GM12878 (cell line): ENCODE data around the gene ACSL4. TPM values are rescaled to one million over a fixed set of nuclear protein-coding genes. Genes with fewer than 3 reads are reported as not detected.
"Not testable (repeated sequence)": the region's sequence is repeated elsewhere in the genome, so short reads cannot be mapped to it uniquely, and the experiment has no call there.

Experiments
- ATAC-seq: fragments of 200-7000 bp; cut with Tn5 transposase; 3 replicates; pipeline ENCODE4 v1.9.1; 2020; ENCODE audit warnings: mild to moderate bottlenecking, moderate library complexity
- BruUV-seq: library from RNA; stranded (reverse); fragments of 400-500 nt; replicated peaks from 2 replicates; lab custom pipeline; 2021; lab: Mats Ljungman, UMichigan
- CTCF ChIA-PET: fragments of 300-600 bp; sonication (Branson Sonifier 250); formaldehyde crosslinking; extraction: SDS; loops from one replicate; lab custom pipeline; 2021; ENCODE audit warnings: inconsistent platforms; lab: Yijun Ruan, JAX
- POLR2A ChIA-PET: fragments of 350-600 bp; formaldehyde crosslinking; extraction: SDS; loops from one replicate; lab custom pipeline; 2021; ENCODE audit warnings: inconsistent platforms; lab: Charles Lee
- RAD21 ChIA-PET: fragments of 300-600 bp; sonication (Branson Sonifier 250); formaldehyde crosslinking; loops from one replicate; lab custom pipeline; 2023; ENCODE audit warnings: antibody characterized with exemption; ENCODE audit not compliant: unreplicated experiment; lab: Charles Lee
- SMC1A ChIA-PET: fragments of 300-600 bp; sonication (Branson Sonifier 250); formaldehyde crosslinking; loops from one replicate; lab custom pipeline; 2023; ENCODE audit not compliant: unreplicated experiment, uncharacterized antibody; lab: Charles Lee
- DNase-seq: peaks from one replicate; pipeline ENCODE4 v3.0.0-alpha.2; 2011; ENCODE audit warnings: low read depth, low spot score
- FAIRE-seq: peaks from 3 replicates; lab custom pipeline; 2011; peaks lifted over from hg19 to GRCh38; lab: Jason Lieb, UNC
- H2AFZ ChIP-seq: 2 replicates; pipeline ENCODE4 v1.6.0; 2011; ENCODE audit warnings: low read depth, low read length, control low read depth; ENCODE audit not compliant: control insufficient read depth
- H3K27ac ChIP-seq: 2 replicates; pipeline ENCODE4 v1.5.1; 2011; ENCODE audit warnings: control low read depth; ENCODE audit not compliant: control insufficient read depth, insufficient read depth
- H3K27me3 ChIP-seq, 2 experiments: replicated peaks in 1 of 2; 2 replicates each; pipeline versions ENCODE4 v1.6.0 to v1.6.1; 2011; ENCODE audit warnings: low read length in 1 of 2; ENCODE audit not compliant: control insufficient read depth in 2 of 2, insufficient read depth in 2 of 2
- H3K36me3 ChIP-seq, 2 experiments: 2 replicates each; pipeline ENCODE4 v1.5.1; 2011; ENCODE audit warnings: low read length in 1 of 2; ENCODE audit not compliant: control insufficient read depth in 2 of 2, insufficient read depth in 2 of 2
- H3K4me1 ChIP-seq: 2 replicates; pipeline ENCODE4 v1.6.1; 2011; ENCODE audit warnings: mild to moderate bottlenecking, low read length, moderate library complexity, mixed read lengths; ENCODE audit not compliant: control insufficient read depth, insufficient read depth
- H3K4me2 ChIP-seq: 2 replicates; pipeline ENCODE4 v1.6.0; 2011; ENCODE audit warnings: control low read depth; ENCODE audit not compliant: control insufficient read depth, insufficient read depth
- H3K4me3 ChIP-seq: fragments of 200-600 bp; sonication (generic); 2 replicates; pipeline ENCODE4 v1.5.1; 2016
- H3K79me2 ChIP-seq: 2 replicates; pipeline ENCODE4 v1.6.0; 2011; ENCODE audit warnings: low read length; ENCODE audit not compliant: control insufficient read depth, insufficient read depth
- H3K9ac ChIP-seq: 2 replicates; pipeline ENCODE4 v1.8.0; 2011; ENCODE audit warnings: low read length, control low read depth, mixed read lengths; ENCODE audit not compliant: control insufficient read depth, insufficient read depth
- H3K9me3 ChIP-seq: replicated peaks from 3 replicates; pipeline ENCODE4 v1.5.1; 2011; ENCODE audit warnings: mild to moderate bottlenecking, low read length; ENCODE audit not compliant: control insufficient read depth, insufficient read depth
- H4K20me1 ChIP-seq: 2 replicates; pipeline ENCODE4 v1.6.0; 2011; ENCODE audit not compliant: control insufficient read depth, insufficient read depth
- ATF7 ChIP-seq: fragments of 450-650 bp; IDR thresholded peaks from 2 replicates; pipeline ENCODE4 v1.6.1; 2016; ENCODE audit warnings: low read depth, mild to moderate bottlenecking
- CBX3 ChIP-seq: fragments of 200-600 bp; sonication (generic); IDR thresholded peaks from 2 replicates; pipeline ENCODE4 v1.6.1; 2016; ENCODE audit warnings: low read depth, borderline replicate concordance
- CHD1 ChIP-seq: IDR thresholded peaks from 2 replicates; pipeline ENCODE4 v1.6.1; 2012; ENCODE audit warnings: low read depth, low read length, improper control_type of control experiment
- HSF1 ChIP-seq: fragments of 150-350 bp; IDR thresholded peaks from 2 replicates; pipeline ENCODE4 v1.6.1; 2014; ENCODE audit warnings: mild to moderate bottlenecking, low read depth, low read length
- KDM1A ChIP-seq: fragments of 200-600 bp; sonication (generic); IDR thresholded peaks from 2 replicates; pipeline ENCODE4 v1.6.1; 2016; ENCODE audit warnings: borderline replicate concordance
- POU2F2 ChIP-seq: IDR thresholded peaks from 3 replicates; pipeline ENCODE4 v1.6.1; 2011; ENCODE audit warnings: low read depth, mild to moderate bottlenecking, low read length, borderline replicate concordance
- RAD21 ChIP-seq: IDR thresholded peaks from 2 replicates; pipeline ENCODE4 v1.6.1; 2011; ENCODE audit warnings: mild to moderate bottlenecking, low read depth, low read length, moderate library complexity; ENCODE audit not compliant: insufficient read depth
- SMAD1 ChIP-seq: fragments of 450-650 bp; IDR thresholded peaks from 2 replicates; pipeline ENCODE4 v1.6.1; 2018; ENCODE audit warnings: mild to moderate bottlenecking, low read depth; ENCODE audit not compliant: partially characterized antibody
- SUPT20H ChIP-seq: IDR thresholded peaks from 2 replicates; pipeline ENCODE4 v1.6.1; 2011; ENCODE audit warnings: low read depth, mild to moderate bottlenecking, low read length, moderate library complexity, borderline replicate concordance; ENCODE audit not compliant: control insufficient read depth
- USF2 ChIP-seq: IDR thresholded peaks from 2 replicates; pipeline ENCODE4 v1.6.1; 2011; ENCODE audit warnings: low read depth, low read length, improper control_type of control experiment, borderline replicate concordance
- ZNF207 ChIP-seq: fragments of 450-650 bp; IDR thresholded peaks from 2 replicates; pipeline ENCODE4 v1.6.1; 2014; ENCODE audit warnings: antibody characterized with exemption, mild to moderate bottlenecking, borderline replicate concordance
- WGBS: methylation state at CpG from one replicate; pipeline ENCODE4 v1.1.6; 2016; ENCODE audit warnings: low lambda C conversion rate; ENCODE audit not compliant: insufficient replicate concordance, insufficient coverage; ENCODE audit errors: missing lambda C conversion rate; 5-methylcytosine and 5-hydroxymethylcytosine counted together
- in situ Hi-C: fragments of 300-500 bp; cut with MboI; formaldehyde crosslinking; loops from 9 replicates; pipeline ENCODE4 v1.14.3; 2018; ENCODE audit warnings: mixed read lengths
- intact Hi-C: fragments of 100-400 bp; cut with micrococcal nuclease; formaldehyde crosslinking; loops from one replicate; pipeline ENCODE4 v1.14.2; 2022; ENCODE audit not compliant: unreplicated experiment
- polyA plus RNA-seq, 11 experiments: library from polyadenylated mRNA; depleted of rRNA in 4 of 11; unstranded in 6 of 11; stranded (reverse) in 5 of 11; fragments of >200 nt; fragmentation: Nextera tagmentation in 4 of 11; fragmentation: Illumina TruSeq in 1 of 11; extraction: Ambion mirVana in 4 of 11; extraction: Trizol in 1 of 11; gene quantifications; 1 replicate in 1 of 11; 2 replicates in 10 of 11; pipeline versions ENCODE4 v1.2.1 to v1.2.3, GENCODE V29; 2011 to 2016; ENCODE audit warnings: inconsistent platforms in 2 of 11, missing spikeins in 2 of 11, low read depth in 1 of 11
- total RNA-seq, 4 experiments: library from RNA; depleted of rRNA in 3 of 4; stranded (reverse); fragments of >200 nt in 3 of 4; fragmentation: Illumina TruSeq in 1 of 4; extraction: Trizol in 1 of 4; gene quantifications; 2 replicates each; pipeline versions ENCODE4 v1.2.1 to v1.2.3, GENCODE V29; 2013 to 2021

ACSL4 gene
- total and polyA plus RNA-seq, 10 of the 15 experiments (the other 5 are each of a cell fraction or from before 2014, with no cell fraction given), result 20.7 to 66.6 (median 45.4) TPM

- TF ChIP-seq CBX3, result no peak
- no peak for TF ChIP-seq SUPT20H
- TF ChIP-seq ATF7, result no peak
- no peak for TF ChIP-seq ZNF207
- TF ChIP-seq CHD1, result no peak
- no peak for TF ChIP-seq POU2F2
- TF ChIP-seq SMAD1, result no peak
- TF ChIP-seq RAD21, result no peak
- TF ChIP-seq USF2, result no peak
- no peak for TF ChIP-seq KDM1A
- TF ChIP-seq HSF1, result no peak
Observed at GRCh38 chrX:109654516-109655109, 78.4 kb downstream of the ACSL4 start (continued).

GRCh38 chrX:109644671-109645070 is 88.4 kb downstream of the ACSL4 start:
- intact Hi-C loops, FAIRE-seq, H3K4me2 ChIP-seq, H3K79me2 ChIP-seq, H3K36me3 ChIP-seq, CTCF ChIA-PET, RAD21 ChIA-PET, BruUV-seq, in situ Hi-C loops, H2AFZ ChIP-seq, H3K4me3 ChIP-seq, H3K27me3 ChIP-seq, DNase-seq, H3K9me3 ChIP-seq, H3K9ac ChIP-seq, H3K27ac ChIP-seq, SMC1A ChIA-PET, H4K20me1 ChIP-seq, H3K4me1 ChIP-seq, ATAC-seq, POLR2A ChIA-PET: not testable (repeated sequence)
- WGBS, result 24% methylated on average over 19 of the region's 19 CpGs
